ENCODE results near the gene LNX1. TPM values are rescaled to one million over a fixed set of nuclear protein-coding genes. Genes with fewer than 3 reads are reported as not detected.

LNX1 gene
- polyA plus RNA-seq, 1 of the 3 experiments (the other 2 are of a cell fraction) = 0.16 TPM

- no peaks in the 10 kb centered on the region for H4K20me1 ChIP-seq (ENCODE audit: insufficient read depth)
- no peak for TF ChIP-seq CTCF (IDR thresholded peaks at IDR 0.05)
- no peak for TF ChIP-seq TCF12 (IDR thresholded peaks at IDR 0.05)
- no peak for TF ChIP-seq FOSL2 (IDR thresholded peaks at IDR 0.05; ENCODE audit: borderline replicate concordance, low read depth)
- TF ChIP-seq GATA2 (CRISPR knock-in tag; IDR thresholded peaks at IDR 0.05) = no peak
- TF ChIP-seq RAD21 (IDR thresholded peaks at IDR 0.05; ENCODE audit: low read length) = no peak
- TF ChIP-seq EP300 (IDR thresholded peaks at IDR 0.05; ENCODE audit: borderline replicate concordance in 1 of 2, low read depth in 1 of 2, low read length in 1 of 2) = no peak
- no peak for TF ChIP-seq FOXJ3 (CRISPR knock-in tag; IDR thresholded peaks at IDR 0.05)
- TF ChIP-seq SMC3 (IDR thresholded peaks at IDR 0.05; ENCODE audit: low read depth, low read length) = no peak
- no peak for TF ChIP-seq GABPA (IDR thresholded peaks at IDR 0.05; ENCODE audit: low read depth)
- no peak for TF ChIP-seq TAF1 (IDR thresholded peaks at IDR 0.05; ENCODE audit: borderline replicate concordance, low read depth, low read length)
- TF ChIP-seq MAX (IDR thresholded peaks at IDR 0.05; ENCODE audit: low read depth) = no peak
- no peak for TF ChIP-seq ZBTB33 (IDR thresholded peaks at IDR 0.05; ENCODE audit: borderline replicate concordance, low read depth)
- TF ChIP-seq CHD2 (IDR thresholded peaks at IDR 0.05; ENCODE audit: low read length, partially characterized antibody) = no peak
- no peak for TF ChIP-seq TEAD4 (IDR thresholded peaks at IDR 0.05; ENCODE audit: borderline replicate concordance, insufficient read depth)
- no peak for TF ChIP-seq SIN3A (IDR thresholded peaks at IDR 0.05; ENCODE audit: borderline replicate concordance, low read depth, low read length)
- H3K4me2 ChIP-seq = no peak overlapping the region
- H3K4me3 ChIP-seq (ENCODE audit: low read depth in 2 of 2, low read length in 1 of 2) = no peak overlapping the region
- no peak overlapping the region for H2AFZ ChIP-seq (ENCODE audit: low read depth)
- no peaks in the 10 kb centered on the region for H3K79me2 ChIP-seq (ENCODE audit: insufficient read depth)
- H3K9ac ChIP-seq = no peak overlapping the region
- no peaks in the 10 kb centered on the region for H3F3A ChIP-seq (replicated peaks; ENCODE audit: insufficient read depth)
- WGBS (ENCODE audit: low lambda C conversion rate) = 81% methylated on average over 4 of the region's 4 CpGs
- H3K27me3 ChIP-seq (ENCODE audit: insufficient read depth) = no peaks in the 10 kb centered on the region
- H3K27ac ChIP-seq (ENCODE audit: low read depth in 2 of 2, low read length in 1 of 2) = no peak overlapping the region
- H3K36me3 ChIP-seq (replicated peaks in 1 of 2; ENCODE audit: control insufficient read depth in 1 of 2, insufficient read depth in 2 of 2, low read length in 1 of 2) = no peaks in the 10 kb centered on the region
- POLR2A ChIA-PET = no interaction called here
- H3K4me1 ChIP-seq (ENCODE audit: control insufficient read depth in 1 of 2, insufficient read depth in 2 of 2, low read depth in 1 of 2, low read length in 1 of 2) = peaks cover 0 to 3% of the 10 kb centered on the region in 2 experiments; a peak in 1 of 4 replicates
- H3K9me2 ChIP-seq = no peaks in the 10 kb centered on the region
- no peak for DNase-seq
- CTCF ChIA-PET = no interaction called here
- H3K9me3 ChIP-seq = no peaks in the 10 kb centered on the region
These were observed 6.6 kb downstream of the LNX1 start for GRCh38 chr4:53584658-53585057.

- Histone ChIP-seq H4K20me1 (ENCODE audit: insufficient read depth) (no peaks in the 10 kb centered on the region), H2AFZ (ENCODE audit: low read depth) (no peak overlapping the region), H3K27ac (ENCODE audit: low read depth in 2 of 2, low read length in 1 of 2) (no peak overlapping the region), H3F3A (replicated peaks; ENCODE audit: insufficient read depth) (no peaks in the 10 kb centered on the region), H3K36me3 (replicated peaks in 1 of 2; ENCODE audit: control insufficient read depth in 1 of 2, insufficient read depth in 2 of 2, low read length in 1 of 2) (no peaks in the 10 kb centered on the region), H3K9ac (no peak overlapping the region), H3K27me3 (ENCODE audit: insufficient read depth) (no peaks in the 10 kb centered on the region), H3K9me2 (no peaks in the 10 kb centered on the region), H3K4me2 (no peak overlapping the region), H3K9me3 (no peaks in the 10 kb centered on the region), H3K4me3 (ENCODE audit: low read depth in 2 of 2, low read length in 1 of 2) (no peak overlapping the region), H3K79me2 (ENCODE audit: insufficient read depth) (no peaks in the 10 kb centered on the region), H3K4me1 (ENCODE audit: control insufficient read depth in 1 of 2, insufficient read depth in 2 of 2, low read depth in 1 of 2, low read length in 1 of 2) (peaks cover 0 to 3% of the 10 kb centered on the region in 2 experiments; a peak in 1 of 4 replicates)
- ChIA-PET CTCF (no interaction called here), POLR2A (no interaction called here)
- no peak for TF ChIP-seq USF2 (IDR thresholded peaks at IDR 0.05; ENCODE audit: borderline replicate concordance, low read depth, low read length)
- TF ChIP-seq IRF3 (IDR thresholded peaks at IDR 0.05; ENCODE audit: low read depth, low read length) = no peak
- TF ChIP-seq USF1 (IDR thresholded peaks at IDR 0.05; ENCODE audit: borderline replicate concordance, low read depth) = no peak
- TF ChIP-seq RAD21 (IDR thresholded peaks at IDR 0.05; ENCODE audit: low read length) = no peak
- no peak for DNase-seq
- 87% methylated on average over 3 of the region's 3 CpGs for WGBS (ENCODE audit: low lambda C conversion rate)
These were observed 7.8 kb downstream of the LNX1 start for GRCh38 chr4:53583513-53583912.

Data from SK-N-SH (cell line).